ENCODE results near the gene CEMIP2.

CEMIP2 gene

DNA sequence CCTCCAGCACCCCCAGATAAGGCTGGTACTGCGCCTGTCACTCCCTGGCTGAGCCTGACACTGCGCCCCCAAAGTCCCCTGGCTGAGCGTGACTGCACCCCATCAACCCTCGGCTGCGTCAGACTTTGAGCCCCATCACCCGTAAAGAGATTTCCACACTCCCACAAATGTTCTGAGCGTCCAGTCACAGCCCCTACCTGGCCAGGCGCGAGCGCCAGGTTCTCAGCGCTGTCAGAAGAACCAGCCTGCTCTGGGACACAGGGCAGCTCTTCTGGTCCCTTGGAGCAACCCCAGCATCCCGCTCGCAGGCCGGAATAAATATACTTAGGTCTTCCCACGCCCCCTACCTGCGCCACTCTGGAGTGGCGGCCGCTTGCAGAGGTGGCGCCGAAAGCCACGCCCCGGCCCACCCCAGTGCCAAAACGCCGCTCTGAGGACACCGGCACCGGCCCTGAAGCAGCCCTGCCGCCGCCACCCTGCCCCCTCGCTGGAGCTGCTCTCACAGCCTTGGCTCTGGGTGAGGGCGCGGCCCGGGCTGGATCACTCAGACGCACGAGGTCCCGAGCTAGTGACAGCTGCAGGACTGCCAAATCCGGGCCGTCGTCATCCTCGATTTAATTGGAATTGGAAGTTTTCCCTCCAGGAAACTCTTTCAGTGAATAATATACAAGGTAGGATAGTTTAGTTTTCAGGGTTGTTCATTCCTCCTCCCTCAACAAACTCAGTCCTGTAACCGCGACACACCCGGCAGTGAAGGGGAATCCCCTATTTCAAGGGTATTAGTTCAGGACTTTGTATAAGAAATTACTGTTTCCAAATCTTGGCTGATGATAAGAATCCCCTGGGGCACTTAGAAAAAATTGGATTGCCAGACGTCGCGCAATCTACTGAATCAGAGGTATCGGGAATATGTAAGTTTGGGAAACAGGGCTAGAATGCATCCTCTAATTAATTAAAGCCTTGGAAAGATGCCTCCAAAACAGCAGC, 1.2 kb upstream of the CEMIP2 start:
- no peak for DNase-seq (ENCODE audit: low read depth, low spot score)

DNA sequence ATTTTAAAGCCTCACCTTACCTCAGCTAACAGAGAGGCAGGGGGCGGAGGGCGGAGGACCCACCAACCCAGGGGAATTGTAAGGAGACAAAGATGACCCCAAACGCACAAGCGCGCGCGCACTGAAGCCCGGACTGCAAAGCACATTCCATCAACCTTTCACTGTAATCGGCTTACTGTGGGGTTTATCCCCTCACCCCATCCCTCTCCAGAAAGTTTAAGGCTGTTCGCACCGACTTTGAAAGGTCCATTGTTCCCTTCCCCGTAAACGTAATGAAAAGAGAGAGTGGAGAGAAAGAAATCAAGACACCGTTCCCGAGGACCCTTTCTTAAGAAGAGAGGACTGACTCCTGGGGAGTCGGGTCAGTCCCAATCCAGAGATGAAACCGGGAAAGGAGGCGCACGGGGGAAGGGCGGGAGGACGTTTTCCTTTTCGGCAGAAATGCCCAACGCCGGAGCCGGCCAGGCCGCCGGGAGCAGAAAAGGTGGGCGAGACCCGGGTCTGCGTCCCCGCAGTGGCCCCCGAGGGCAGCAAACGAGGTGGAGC, 464 bp downstream of the CEMIP2 start:
- DNase-seq (ENCODE audit: low read depth, low spot score), result no peak

DNA sequence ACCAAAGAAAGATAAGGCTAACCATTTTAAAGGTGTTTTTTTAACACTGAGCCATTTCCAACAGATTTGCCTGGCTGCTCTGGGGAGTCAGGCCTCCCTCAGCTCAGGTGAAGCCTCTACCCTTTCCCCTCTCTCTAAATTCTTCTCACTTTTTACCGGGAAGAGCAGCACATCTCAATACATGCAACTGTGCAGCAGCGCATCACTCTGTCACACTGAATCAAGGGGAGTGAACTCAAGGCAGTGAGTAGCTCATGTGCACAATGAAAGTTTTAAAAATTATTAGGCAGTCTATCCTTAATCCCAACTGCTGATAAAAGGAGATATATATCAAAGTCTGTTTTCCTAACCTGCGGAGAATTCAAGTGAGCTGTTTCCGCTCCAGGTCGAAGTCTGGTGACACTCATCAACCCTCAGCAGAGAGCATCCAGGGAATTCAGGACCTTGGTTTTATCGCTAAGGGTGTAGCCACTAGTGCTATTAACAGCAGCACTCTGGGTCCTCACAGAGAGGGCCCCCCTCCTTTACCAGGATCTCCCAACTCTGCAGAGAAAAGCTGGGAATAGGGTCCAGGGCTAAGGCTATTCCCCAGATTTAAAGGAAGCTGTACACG, 1.0 kb downstream of the CEMIP2 start:
- DNase-seq (ENCODE audit: low read depth, low spot score), result no peak

DNA sequence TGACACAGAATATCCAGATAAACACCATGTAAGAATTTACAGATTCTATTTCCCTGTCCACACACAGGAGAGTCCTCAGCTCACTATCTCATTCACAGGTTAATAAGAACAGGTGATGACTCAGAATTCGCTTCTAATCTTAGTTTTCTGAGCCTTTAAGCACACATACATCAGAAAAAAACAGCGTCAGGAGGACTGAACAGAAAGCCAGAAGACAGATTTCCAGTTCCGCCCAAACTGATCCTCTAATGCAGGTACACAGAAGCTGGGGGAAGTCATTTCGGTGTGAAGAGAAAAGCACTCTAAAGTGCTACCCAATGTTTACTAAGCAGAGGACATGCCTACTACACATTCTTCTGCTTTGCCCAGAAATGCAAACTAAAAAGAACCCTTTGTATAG, 1.6 kb downstream of the CEMIP2 start:
- DNase-seq (ENCODE audit: low read depth, low spot score), result no peak

DNA sequence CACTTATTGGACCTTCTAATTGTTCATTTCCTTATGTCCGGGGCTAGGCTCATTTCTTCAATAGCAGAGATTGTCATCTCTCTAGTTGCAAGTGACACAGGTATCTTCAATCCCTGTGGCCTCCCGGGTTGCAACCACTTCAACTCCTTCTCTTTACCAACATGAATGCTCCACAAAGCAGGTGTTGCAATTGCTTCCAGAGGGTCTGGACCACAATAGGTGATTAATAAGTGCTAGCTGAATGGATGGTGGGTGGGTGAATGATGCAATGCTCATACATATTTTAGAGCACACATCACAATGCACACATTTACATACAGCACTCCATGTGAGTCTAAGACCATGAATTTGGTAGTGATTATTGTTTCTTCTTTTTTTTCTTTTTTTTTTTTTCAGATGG, 2.6 kb downstream of the CEMIP2 start:
- DNase-seq (ENCODE audit: low read depth, low spot score), result no peak

DNA sequence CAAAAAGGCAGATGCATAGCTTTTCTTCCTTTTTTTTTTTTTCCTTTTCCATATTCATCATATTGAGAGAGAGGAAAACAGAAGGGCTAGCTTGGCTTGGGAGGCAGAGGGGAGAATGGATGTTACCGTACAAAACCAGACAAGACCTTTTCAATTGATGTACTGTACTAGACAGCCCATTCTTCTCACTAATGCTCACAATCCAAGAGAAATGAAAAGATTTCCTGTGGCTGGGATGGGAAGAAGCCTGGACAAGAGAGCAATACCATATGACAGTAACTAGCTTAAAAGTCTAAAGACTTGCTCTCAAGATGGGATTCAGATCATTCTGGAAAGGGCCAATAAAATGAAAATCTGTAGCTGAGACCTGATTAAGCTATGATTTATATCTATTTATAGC, 3.4 kb downstream of the CEMIP2 start:
- no peak for DNase-seq (ENCODE audit: low read depth, low spot score)

DNA sequence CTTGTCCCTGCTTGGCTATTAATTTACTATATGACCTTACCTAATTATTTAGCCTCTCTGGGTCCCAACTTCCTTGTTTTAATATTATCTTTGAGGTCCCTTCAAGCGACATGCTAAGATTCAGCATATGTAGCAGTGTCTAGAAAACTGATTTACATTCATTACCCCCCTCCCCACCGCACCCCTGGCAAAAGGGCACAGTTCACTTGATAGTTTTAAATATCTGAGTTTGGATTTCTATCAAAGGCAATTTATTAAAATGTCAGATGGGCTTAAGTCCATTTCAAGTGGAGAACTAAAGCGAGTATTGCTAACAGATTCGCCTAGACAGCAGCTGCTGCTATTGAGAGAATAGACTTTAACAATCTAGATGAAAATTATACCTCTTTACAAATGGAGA, 3.9 kb downstream of the CEMIP2 start:
- no peak for DNase-seq (ENCODE audit: low read depth, low spot score)

DNA sequence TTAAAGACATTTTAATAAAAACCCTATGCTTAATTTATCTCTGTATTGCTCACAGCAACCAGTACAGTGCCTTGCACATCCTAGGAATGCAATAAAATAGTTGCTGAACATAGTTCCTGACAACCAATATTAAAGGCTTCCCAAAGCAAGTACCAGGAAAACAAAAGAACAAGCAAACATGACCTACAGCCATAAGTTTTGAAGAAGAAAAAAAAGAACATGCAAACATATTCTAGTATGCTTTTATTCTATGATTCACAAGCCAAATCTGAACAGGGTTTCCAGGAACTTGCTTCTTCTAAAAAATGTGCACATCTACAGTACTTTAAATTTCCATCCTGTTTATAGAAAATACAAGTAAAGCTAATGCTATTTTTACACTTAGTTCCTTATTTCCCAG, 4.5 kb downstream of the CEMIP2 start:
- DNase-seq (ENCODE audit: low read depth, low spot score), result no peak

DNA sequence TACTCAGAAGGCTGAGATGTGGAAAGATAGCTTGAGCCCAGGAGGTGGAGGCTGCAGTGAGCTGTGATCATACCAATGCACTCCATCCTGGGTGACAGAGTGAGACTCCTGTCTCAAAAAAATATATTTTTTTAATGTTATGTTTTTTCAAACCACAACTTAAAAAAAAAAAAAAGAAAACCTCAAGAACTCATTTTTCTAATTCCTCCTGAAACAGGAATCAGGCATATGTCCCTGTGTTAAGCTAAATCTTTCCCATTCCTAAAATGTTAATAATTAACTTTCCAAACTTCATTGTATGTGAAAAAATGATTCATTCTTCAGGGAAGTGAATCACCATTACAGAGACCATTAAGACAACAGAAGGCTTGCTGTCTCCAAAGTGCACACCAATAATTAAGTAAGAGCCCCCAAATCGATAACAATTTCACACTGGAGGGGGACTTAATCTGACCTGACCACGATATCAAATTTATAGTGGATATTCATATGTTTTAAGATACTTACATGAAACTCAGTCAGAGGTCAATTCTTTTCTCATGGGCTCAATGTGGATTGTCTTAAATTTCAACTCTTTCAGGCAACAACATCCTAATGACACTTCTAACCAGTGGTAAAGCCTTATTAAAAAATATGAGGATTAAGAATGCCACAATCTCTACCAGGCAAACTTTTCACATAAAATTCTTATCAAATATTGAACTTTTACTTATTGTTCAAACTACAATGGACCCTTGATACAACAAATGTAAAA, 5.2 kb downstream of the CEMIP2 start:
- no peak for DNase-seq (ENCODE audit: low read depth, low spot score)

DNA sequence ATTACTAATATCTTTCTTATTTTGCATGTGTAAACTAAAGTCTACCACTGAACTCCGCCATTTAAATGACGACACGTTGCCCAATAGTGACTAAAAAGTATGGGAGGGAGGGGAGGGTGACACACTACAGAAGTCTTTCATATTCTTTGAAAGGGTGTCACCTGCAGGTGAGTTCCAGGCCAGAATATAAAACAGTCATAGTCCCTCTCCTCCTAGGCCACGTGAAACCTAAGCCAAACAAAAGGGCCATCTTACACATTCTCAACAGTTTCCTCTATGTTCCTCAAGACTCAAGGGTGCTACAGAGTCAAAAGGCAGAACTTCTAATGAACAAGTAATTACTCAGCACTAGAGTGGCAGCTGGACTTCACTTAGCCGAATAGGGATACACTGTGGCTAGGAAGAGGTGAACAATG, 6.4 kb downstream of the CEMIP2 start:
- DNase-seq (ENCODE audit: low read depth, low spot score), result no peak

DNA sequence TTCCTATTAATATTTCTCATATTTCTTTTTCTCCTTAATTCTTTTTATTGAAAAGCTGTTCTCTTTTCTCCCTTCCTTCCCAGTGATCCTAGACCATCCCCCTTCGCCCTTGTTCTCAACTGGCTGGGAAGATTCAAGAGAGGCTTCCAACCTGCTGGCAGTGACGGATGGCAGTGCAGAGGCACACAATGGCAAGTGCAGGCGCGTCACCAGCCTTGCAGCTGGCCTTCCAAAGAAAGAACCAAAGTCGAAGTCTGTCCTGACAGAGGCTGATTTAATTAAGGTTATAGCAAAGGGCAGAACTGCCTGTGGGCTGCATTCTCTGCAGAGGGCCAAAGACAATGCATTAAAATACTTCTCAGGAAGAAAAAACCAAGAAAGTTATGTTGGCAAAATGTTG, 7.4 kb downstream of the CEMIP2 start:
- DNase-seq (ENCODE audit: low read depth, low spot score), result no peak

DNA sequence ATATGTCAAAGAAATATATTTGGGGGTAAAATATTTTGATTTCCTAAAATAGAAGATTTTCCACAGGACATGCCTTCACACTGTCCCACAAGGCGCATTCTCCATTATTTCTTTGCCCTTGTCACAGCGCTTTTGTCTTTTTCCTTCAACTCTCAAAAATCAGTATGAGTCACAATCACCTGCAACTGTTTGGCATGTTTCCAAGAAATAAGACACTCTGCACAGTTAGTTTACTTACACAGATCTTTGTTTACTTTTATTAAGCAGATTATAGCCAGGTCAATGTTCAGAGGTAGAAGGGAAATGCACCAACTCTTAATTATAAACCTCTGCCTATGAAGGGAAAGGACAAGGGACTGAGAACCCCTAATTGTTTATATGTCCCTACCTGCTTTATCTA, 9.5 kb downstream of the CEMIP2 start:
- no peak for DNase-seq (ENCODE audit: low read depth, low spot score)

DNA sequence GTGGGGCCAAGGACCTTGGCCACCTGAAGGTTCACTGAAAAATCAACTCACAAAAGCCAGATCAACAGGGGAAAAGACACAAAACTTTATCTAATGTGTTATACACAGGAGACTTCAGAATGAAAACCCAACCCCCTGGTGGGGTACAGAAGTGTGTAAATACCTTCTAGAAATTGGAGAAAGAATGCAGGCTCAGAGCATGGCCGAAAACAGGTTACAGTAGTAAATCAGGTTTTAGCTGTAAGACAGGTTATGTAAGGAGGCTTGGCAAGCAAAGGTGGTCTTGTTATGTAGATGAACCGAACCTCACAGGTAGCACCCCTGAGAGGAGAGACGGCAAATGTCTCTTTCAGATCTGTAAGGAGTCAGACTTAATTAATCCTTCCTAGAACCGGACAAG, 10.0 kb downstream of the CEMIP2 start:
- no peak for DNase-seq (ENCODE audit: low read depth, low spot score)

DNA sequence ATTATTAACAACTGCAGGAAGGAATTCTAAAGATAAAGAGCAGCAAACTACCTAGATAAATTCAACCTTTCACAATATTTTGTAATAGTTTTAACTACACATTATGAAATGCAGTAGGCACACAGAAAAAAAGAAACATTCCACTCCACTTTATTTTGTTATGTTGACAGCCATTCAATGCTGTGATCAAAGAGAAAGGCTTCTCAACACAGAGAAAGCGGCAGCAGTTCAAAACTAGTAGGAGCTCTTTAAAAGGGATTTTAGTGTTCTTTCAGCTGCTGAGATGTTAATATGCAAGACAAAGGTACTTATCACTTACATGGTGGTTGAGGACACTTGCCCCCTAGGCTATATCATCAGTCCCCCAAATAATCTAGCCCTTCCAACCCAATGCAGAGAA, 11.6 kb downstream of the CEMIP2 start:
- DNase-seq (ENCODE audit: low read depth, low spot score), result no peak

DNA sequence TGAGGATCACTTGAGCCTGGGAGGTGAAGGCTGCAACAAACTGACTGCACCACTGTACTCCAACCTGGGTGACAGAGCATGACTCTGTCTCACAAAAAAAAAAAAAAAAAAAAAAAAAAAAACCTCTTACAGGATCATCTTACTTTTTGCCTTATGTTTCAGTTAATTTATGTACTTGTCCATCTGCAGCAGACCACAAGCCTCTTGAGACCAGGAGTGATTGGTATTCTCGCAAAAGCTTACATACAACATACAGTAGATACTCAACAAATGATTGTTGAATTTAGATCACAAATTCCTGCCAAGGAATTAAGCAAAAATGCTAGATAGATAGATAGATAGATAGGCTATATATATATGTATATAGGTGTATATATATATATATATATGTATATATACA, 12.4 kb downstream of the CEMIP2 start:
- no peak for DNase-seq (ENCODE audit: low read depth, low spot score)

DNA sequence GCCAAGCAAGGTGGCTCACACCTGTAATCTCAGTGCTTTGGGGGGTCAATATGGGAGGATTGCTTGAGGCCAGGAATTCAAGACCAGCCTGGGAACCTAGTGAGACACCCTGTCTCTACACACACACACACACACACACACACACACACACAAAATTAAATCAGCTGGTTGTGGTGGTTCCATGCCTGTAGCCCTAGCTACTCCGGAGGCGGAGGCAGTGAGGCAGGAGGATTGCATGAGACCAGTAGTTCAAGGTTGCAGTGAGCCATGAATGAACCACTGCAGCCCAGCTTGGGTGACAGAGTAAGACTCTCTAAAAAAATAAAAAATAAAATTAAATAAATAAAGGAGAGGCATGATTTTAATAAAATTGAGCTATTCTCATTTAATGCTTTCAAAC, 13.1 kb downstream of the CEMIP2 start:
- no peak for DNase-seq (ENCODE audit: low read depth, low spot score)

DNA sequence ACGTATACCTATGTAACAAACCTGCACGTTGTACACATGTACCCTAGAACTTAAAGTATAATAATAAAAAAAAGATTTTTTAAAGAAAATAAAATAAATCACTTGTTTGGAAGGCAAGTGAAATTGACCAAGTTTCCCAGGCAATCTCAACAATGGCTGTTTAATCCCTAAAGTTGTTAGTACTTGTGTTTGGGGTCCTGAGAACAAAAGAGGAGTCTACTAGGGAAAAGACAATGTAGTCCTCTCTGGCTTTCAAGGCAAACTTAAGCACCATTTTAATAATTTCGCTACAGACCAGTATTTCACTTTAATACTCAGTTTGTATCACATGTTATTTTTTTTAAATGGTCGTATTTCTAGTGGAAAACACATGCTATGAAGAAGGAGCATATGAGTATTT, 14.2 kb downstream of the CEMIP2 start:
- DNase-seq (ENCODE audit: low read depth, low spot score), result no peak

DNA sequence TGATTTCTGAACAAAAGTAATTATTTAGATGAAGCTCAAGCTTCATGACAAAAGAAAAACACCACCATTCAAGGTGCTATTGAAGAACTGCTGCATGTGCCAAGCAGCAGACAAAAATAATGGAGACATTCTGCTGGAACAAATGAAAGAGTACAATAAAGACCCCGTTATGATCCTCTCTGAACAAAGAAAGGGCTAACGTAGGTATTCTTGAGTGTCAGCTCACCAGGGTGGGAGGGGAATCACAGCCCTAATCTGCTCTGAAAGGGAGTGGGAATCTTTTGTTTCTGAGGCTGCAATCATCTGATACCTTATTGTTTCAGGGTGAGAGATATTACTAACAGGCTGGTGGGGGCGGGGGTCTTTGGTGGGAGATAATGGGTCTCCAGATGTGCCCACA, 15.4 kb downstream of the CEMIP2 start:
- no peak for DNase-seq (ENCODE audit: low read depth, low spot score)

DNA sequence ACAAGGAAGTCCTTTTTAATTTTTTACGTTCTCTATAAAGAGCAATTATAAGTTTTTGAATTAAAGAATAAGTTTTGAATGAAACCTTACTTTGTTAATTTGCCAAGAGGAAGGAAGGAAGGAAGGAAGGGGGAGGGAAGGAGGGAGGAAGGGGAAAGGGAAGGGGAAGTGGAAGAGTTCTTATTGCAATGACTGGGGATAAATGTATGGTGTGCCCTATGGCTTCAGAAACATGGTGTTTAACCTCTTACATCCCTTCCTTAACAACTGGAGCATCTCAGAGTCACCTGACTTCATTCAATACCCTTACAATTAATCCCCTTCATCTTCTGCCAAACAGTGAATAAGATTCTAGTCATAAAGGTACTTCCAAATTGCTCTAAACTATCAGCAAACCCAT, 16.0 kb downstream of the CEMIP2 start:
- no peak for DNase-seq (ENCODE audit: low read depth, low spot score)

DNA sequence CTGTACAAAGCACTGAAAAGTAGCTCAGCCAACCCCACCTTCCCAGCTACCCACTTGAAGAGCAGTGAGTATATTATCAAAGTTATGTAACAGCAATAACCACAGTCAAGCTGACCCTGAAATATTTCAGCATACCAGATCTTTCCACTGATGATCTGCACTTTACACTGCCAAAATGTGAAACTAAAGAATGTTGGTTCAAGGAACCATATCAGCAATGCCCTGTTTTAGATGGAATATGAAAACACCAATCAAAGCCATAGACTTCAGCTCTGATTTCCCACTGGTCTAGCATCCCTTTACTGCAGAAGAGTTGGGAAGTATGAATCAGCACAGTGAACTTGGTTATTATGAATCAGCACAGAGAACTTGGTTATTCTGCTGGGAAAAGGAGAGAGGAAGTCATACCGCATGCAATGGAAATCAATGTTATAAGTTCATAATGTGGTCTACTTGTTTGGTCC, 20.0 kb downstream of the CEMIP2 start:
- no peak for DNase-seq (ENCODE audit: low read depth, low spot score)

DNA sequence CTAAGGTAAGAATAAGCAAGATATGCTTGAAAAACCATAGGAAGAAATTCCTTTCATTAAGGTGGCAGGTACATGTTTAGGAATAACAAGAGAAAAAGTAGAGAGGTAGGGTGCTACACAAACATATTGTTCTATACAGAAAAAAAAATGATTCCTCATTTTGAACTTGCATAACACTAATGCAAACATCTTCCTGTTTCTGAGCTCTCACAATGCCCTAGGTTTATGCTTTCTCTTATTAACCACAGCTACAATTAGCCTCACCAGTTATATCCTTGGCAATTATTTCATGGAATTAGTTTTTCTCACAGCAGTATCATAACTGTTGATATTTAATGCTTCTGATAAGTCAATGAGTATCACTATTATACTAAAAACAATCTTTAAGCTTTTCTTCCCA, 20.7 kb downstream of the CEMIP2 start:
- no peak for DNase-seq (ENCODE audit: low read depth, low spot score)

DNA sequence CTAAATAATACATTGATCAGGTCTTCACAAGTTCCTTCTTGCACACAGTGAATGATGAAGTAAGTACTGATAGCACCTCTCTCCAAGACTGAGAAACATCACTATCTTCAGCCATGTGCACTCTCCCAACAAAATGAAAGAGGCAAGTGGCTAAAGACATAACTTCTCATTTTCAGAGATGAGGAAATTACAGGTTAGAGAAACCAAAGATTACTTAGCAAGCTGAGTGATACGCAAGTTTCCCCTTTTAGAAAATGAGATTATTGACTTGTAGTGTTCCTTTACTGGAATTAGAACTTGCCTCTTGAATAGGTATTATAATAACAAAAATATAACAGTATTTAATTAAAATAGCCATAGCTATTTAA, 21.6 kb downstream of the CEMIP2 start:
- DNase-seq (ENCODE audit: low read depth, low spot score), result no peak

All from activated CD4-positive, CD25-positive, alpha-beta regulatory T cell treated with anti-CD3 and anti-CD28 coated beads, Interleukin-2, amount 50 U/mL, for 16 hours (primary cell).